ENCODE results near the gene NRGN.

Gene NRGN

DNA sequence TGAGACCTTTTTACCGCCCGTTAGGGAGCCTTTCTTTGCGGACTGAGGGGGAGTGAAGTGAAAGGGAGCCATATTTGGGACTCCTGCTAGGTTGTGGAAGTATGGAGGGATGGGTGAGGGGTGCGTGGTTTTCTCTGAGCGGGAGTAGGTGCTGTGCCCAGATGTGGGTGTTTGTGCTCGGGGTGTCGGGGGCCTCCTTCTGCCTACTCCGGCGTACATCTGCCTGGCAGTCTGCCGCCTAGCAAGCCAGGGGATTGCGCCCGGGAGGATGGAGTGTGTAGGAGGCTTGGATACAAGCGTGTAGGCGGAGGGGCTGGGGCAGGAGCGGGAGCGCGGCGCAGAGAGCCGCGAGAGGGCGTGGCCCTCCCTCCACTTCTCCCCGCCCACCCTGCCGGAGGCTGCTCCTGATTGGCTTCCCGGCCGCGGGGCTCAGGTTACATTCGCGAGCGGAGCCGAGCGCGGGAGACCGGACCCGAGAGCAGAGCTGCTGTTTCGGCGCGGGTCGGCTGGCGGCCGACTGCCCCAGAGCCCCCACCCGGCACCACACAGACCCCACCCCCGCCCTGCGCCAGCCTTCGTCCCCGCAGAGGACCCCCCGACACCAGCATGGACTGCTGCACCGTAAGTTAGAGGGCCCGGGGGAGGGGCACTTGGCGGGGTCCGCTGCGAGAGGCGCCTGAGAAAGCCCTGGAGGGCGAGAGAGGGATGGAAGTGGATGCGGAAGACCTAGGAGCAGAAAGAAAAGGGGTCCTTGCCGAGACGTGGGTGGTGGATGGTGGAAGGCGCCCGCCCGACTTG is at the start of gene NRGN:
NRGN (plus strand) TSS at position 464 of the 798 bp plus-strand sequence; CDS start at position 607, 143 bp downstream.
- peak; percentile 48 for DNase-seq (ENCODE audit: low read depth)

DNA sequence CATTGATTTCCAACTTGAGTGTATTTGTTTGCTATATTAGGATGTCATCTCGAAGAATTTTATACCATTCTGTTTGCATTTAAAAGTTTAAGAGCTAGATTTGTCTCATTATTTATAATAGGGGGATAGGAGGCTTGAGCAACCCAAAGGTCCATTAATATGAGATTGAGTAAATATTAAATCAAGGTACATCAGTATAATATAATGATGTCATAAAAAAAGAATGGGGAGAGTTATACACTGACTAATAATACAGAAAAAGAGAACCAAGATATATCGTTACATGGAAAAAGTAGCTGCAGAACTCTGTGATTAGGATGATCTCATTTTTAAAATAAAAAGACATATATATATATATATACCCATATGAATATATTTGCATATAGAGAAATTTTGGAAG is 46.6 kb upstream of the NRGN start:
- DNase-seq (ENCODE audit: low read depth), result no peak

DNA sequence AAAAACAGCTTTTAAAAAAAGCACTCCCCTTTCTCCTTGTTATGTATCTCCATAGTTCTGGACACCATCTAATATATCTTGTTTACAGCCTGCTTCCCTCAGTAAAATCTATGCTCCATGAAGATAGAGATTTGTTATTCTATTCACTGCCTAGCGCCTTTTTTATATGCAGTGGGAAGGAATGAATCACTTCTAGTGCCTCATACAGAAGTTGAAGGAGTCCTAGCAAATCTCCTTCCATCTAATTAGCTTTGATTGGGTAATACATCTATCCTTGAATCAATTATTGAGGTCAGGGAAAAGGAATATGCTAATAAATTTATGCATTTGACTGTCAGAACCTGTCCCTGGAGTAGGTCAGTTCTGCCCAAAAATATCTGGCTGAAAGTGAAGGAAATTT is 40.2 kb upstream of the NRGN start:
- DNase-seq (ENCODE audit: low read depth), result no peak

DNA sequence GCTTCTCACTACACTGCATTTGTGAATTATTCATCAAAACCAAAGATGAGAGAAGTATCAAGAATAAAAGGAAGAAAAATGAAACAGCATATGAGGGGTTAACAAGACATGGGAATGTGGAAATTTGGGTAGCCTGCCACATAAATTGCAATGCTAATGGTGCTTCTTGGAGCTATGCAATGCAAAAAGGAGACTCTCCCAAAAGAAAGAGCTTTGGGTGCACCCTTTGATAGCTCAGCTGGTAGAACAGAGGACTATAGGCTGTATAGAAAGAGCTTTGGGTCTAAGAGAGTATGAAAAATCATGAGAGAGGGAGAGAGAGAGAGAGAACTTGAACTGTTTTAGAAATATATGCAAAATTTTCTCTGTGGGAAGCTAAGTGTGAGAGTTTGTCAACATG is 39.7 kb upstream of the NRGN start:
- no peak for DNase-seq (ENCODE audit: low read depth)

DNA sequence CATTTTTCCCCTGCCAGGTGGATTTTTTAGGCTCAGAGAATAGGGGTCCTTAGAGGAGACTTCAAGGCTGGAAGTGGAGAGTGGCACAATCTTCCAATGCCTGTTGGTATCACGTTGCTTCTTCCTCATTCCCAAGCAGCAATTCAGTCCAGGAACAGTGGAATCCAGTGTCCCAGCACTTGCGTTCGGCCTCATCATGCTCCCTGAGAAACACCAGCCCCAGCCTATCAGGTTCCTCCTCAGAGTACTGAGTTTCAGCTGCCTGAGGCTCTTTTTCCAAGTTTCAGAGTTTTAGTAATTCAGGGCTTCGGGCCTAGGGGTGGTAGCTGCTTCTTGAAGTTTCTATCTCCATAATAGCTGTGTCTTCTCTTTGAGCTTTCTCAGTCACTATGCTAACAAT is 31.9 kb upstream of the NRGN start:
- no peak for DNase-seq (ENCODE audit: low read depth)

DNA sequence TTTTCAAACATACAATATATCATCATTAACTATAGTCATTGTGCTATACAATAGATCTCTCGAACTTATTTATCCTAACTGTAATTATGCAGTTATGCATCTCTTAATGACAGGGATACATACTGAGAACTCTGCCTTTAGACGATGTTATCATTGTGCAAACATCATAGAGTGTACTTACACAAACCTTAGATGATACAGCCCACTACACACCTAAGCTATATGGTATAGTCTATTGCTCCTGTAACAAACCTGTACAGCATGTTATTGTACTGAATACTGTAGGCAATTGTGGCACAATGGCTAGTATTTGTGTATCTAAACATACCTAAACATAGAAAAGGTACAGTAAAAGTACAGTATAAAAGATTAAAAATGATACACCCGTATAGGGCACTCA is 27.4 kb upstream of the NRGN start:
- no peak for DNase-seq (ENCODE audit: low read depth)

DNA sequence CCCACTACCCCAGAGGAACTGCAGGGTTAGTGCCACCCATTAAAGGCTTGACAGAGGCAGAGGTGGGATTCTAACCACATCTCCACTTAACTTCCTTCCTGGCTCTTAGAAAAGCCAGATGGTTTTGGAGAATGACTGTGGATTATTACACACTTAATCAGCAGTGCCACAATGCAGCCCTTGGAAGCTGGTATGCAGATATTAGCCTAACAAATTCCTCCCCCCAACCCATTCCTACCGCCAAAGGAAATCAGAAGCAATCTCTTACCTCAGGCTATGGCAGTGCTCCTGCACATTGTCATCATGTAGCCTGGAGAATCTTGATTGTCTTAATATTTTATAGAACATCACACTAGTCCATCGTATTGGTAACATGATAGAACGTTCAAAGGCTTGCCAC is 23.2 kb upstream of the NRGN start:
- DNase-seq (ENCODE audit: low read depth), result no peak

DNA sequence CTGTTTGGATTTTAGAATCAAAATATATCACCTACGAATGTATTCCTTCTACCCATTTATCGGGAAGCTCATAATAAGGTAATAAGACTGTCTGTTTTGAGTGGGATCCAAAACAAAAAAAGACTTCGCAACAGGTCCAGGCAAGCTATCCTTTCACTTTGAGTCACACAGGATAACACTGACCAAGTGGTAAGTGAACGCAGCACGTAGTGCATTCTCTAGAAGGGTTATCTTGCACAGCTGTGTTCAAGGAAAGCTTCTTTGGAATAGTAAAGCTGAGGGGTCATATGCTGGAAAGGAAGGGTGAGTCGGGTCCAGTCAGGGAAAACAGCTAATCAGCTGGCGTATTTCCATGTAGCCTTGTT is 22.3 kb upstream of the NRGN start:
- DNase-seq (ENCODE audit: low read depth), result no peak

DNA sequence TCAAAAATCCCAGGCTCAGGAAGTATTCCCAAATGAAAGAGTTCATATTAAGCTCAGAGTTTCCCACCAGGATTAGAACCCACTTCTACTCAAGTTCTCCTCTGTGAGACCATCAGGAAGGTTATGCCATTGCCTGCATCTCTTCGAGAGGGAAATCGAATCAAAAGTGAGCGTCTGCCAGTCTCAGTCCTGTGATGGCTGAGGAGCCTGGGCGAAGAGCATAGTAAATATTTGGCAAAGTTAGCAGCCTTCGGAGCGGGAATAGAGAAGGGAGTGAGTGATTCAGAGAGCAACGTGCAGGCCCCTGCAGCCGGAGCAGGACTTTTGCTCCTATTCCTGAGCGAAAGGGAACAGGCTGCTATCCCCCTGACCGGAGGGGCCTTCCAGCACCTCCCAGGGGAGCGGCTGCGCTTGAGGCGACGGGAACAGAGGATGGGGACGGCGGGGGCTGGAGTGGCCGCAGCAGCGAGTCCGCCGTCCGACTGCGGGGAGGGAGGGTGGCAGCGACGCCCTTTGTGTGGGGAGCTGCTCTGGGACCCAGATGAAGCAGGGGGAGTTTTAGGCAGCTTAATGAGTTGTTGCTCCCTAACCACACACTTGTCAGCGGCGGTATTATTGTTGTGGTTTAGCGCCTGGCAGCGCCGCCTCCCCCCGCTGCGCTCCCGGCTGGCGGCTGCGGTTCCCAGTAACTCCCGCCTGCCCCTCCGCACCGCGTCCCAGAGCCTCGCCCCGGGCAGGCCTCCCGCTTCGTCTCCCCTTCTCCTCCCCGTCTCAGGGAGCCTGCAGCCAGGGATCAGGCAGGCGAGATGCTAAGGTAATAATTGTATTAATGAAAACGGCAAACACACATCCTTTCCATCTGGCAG is 21.7 kb upstream of the NRGN start:
- no peak for DNase-seq (ENCODE audit: low read depth)

DNA sequence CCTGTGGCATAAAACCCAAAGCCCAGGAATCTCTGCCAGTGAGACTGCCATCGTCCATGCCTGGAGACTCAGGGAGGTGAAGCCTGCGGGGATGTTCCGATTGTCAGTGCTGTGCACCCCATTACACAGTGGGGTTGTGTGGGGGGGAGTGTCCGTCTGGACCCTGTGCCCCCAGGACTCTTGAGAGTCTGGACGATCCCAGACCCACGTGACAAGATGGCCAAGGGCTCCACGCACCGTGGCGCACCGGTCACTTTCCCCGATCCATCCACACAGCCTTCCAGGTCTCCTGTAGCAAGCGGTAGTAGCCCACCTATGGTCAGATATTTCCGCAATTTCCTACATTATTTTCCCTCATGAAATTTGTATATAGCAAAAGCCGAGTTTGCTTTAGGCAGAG is 20.9 kb upstream of the NRGN start:
- no peak for DNase-seq (ENCODE audit: low read depth)

DNA sequence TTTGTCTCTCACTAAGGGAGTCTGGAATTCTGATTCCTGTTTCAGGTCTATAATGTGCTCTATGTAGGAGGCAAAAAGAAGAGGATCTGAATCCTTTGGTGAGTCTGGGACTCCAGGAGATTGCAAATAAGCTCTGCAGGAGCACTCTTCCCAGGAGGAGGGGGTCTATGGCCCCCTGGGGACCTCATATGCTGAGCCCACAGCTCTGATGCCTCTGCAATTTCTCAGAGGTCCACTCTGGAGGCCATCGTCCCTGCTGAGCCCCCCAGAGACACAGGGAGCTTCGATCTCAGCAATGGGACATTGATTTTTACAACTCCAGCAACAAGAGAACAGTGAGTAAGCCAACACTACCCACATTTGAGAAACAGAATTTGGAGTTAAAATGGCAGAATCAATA is 20.2 kb upstream of the NRGN start:
- no peak for DNase-seq (ENCODE audit: low read depth)

DNA sequence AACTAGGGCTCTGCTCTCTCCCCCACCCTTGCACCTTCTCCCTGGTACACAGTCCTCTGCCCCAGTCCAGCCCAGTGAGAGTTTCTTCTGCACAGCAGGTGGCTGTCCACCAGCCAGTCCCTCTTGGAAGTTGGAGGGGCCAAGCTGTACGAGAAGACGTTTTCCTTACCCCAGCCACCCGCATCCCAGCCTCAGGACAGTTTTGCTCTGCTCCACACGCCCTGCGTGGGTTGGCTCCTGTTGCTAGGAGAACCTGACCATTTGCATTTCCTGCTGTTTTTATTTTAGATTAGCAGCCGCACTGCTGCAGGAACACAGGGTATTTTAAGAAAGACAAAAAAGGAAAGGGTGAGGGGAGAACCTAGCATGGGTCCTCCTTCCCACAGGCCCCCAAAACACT is 17.6 kb upstream of the NRGN start:
- DNase-seq (ENCODE audit: low read depth), result no peak

DNA sequence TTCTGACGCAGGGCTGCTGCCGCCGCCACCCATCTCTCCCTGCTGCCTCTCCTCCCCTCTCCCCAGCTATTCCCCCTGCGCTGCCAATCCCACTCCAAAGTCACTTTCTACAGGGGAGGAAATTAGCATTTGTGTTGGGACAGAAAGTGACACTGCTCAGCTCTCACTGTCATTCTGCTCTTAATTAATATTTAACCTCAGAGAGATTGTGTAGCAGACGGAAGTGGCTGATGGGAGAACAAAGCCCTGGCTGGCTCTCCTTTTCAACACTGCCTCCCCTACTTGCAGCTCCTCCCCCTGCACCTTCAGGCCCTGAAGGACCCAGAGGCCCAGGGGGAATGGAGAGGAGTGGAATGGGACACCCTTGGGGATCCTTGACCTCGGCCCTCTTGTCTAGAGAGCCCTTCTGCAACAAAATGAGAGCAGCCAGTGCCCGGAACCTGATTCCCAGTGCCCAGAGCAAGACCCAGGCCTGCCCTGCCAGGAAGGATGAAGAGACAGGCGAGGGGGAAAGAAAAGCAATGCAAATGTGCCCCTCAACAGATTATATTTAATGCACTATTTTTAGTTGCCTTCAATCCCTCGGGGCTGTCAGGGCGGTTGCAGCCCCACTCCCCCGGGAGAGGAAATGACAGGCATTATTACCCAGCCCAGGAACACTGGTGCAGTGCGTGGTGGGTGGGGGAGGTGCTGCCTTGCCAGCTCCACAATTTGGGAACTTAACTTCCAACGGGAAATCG is 14.6 kb upstream of the NRGN start:
- no peak for DNase-seq (ENCODE audit: low read depth)

DNA sequence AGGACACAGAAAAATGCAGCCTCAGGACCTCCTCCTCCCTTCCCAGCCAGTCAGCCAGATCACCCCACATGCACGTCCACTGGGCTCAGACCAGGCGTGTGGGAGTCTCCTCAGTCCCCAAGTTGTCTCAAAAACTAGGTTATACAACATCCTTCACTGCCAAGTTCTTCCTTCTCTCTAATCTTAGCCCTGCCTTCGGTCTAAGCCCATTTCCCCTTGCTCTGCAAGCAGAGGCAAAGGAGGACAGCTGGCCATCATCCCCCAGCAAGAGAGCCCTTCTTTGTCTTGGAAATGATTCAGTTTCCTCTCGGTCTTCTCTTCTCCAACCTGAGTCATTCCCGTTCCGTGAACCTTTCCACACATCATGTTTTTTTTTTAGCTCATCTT is 14.0 kb upstream of the NRGN start:
- no peak for DNase-seq (ENCODE audit: low read depth)

DNA sequence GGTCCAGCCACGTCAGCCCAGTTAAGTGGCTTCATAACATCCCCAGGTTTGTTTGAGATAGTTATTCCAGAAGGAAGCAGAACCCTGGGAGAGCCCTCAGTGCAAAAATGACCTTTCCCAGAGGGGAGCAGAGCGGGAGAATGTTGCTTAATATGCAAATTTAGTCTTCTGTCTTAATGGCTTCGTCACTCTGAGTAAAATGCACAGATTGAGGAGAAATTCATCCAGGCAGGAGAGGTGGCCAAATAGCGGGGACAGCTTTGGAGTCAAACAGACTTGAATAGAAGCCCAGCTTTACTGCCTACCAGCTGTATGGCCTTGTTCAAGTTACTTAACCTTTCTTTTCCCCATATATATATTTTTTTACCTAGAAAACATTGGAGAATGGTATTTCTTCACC is 12.3 kb upstream of the NRGN start:
- no peak for DNase-seq (ENCODE audit: low read depth)

DNA sequence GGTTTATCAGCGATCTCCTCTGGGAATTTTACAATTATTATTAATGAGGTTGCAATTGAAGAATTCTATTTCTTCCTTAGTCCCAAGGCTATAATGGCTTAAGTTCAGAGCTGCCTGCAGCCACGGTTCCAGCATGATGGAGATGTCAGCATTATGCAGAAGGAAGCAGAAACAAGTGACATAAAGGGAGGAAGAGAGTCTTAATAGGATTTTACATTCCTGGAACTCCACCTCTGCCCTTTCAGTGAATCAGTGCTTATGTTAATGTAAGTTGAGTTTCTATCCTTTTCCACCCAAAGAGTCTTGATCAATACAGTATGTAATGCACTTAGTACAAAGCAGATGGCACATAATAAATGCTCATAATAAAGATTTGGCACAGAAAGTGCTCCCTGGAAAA is 11.6 kb upstream of the NRGN start:
- no peak for DNase-seq (ENCODE audit: low read depth)

DNA sequence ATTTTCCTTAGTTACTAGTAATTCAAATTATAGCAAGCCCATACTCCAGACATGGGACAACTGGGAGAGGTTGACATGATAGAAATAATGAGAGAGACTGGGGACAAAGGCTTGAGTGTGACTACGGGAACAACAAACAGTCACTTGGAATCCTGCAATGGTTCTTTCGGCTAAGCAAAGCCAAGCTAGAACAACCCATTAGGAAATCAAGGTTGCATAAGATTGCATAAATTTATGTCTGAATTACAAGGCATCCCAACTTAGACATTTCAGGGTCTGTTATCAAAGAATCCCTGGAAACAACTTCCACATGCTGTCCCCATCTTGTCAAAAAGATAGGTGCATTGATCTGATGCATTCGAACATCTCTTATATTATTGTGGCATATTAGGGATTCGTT is 10.2 kb upstream of the NRGN start:
- no peak for DNase-seq (ENCODE audit: low read depth)

DNA sequence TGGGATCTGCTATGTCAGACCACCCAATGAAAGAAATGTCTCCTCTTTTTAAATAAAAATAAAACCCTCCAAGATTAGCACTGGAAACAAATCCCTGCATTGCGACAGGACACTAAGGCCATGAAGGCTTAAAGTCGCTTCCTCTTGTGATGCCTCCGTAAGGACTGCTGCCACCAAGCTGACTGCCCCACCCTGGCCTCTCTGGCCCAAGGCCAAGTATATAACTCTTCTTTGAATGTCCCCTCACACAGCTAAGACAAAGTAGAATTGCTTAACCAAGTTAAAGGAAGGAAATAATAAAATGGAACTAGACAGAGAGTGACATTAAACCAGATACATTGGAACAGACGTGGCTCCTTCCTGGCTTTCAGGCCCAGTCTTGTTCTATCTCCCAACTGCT is 7.5 kb upstream of the NRGN start:
- no peak for DNase-seq (ENCODE audit: low read depth)

DNA sequence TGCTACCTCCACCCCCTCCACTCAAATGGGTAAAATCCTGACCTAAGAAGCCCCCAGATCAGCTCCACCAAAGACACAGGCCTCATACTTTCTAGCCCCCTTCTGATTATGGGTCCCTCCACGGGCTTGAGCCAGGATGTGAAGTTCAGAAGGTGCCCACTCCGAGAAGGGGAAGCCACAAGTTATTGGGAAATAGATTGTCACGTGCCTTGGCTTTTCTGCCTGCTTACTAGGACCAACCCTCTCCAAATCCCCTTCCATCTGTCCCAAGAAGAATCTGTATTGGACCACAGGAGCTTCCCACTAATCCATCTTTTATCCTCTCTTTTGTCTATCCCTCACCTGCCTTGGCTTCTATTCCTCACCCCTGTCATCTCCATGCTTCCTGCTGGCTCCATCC is 3.0 kb upstream of the NRGN start:
- no peak for DNase-seq (ENCODE audit: low read depth)

DNA sequence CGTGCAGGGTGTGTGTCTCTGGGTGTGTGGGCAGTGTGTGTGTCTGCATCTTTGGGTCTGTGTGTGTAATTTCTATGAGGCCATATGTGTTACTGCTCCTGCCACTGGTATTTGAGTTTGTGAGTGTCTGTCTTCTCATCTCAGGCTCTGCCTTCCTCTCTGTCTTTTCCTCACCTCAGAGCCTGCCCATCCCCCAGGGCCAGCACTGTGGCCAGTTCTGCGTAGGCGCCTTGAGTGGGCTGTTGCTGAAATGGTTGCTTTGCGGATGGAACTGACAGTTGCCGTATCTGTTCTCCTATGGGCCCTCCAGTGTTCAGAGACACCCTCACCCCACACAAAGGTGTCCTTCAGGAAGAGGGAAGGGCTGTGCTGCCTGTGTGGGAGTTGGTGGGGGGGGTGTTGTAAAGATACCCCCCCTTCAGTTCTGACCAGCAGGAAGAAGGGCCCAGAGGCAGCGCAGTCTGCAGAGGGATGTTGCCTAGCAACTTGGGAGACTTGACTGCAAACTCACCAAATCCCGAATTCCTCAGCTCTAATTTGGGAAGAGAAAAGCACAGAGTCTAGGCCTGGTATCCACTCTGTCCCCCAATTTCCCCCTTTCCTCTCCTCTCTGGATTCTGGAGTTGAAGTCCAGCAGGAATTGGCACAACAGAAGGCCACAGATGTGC is 2.0 kb upstream of the NRGN start:
- DNase-seq (ENCODE audit: low read depth), result no peak

DNA sequence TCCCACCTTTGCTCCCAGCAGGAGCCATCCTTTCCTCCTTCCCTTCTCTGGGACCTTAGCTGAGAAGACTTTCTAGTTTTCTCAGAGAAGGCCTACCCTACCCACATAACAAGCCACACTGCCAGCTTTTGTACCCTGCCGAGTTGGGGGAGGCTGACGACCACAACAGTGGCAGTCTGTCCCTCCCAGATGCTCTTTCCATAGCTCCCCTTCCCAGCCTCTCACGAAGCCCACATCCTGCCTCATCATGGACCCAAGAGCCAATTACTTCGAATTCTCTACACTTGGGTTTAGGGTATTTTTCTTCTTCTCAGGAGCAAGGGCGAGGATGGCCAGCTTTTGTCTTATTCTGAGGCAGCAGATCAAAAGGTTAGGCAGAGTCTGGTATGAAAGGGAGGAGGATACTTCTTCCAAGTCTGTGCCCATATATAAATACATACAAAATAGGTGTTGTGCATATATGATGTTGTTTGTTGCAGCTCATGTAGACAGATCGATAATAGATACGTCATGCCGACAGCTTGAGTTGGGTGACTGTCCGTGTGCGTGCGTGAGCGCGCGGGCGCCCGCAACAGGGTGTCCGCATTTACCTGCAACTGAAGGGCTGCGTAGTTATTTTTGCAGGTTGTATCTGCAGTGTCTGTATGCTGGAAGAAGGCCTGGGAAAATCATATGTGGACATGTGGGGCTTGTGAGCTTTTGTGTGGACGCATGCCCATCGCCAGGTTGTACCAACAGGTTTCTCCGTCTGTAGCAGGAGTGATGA is 846 bp upstream of the NRGN start:
- DNase-seq (ENCODE audit: low read depth), result no peak
